Stimulated activated naive B cell treated with anti-CD40 and anti-IgM and Interleukin-4, amounts not matched to agents 10 μg/mL and 1 μg/mL and 100 μg/mL, for 72 hours (primary cell): ENCODE results near the gene ALOXE3.
"Not testable (repeated sequence)": the region's sequence is repeated elsewhere in the genome, so short reads cannot be mapped to it uniquely, and the experiment has no call there.

Experiments
- ATAC-seq, 2 donors: fragments of 150-1000 bp; cut with Tn5 transposase; replicated peaks; 2 replicates each; pipeline ENCODE4 v1.10.0; 2021; ENCODE audit warnings: moderate library complexity in 1 of 2
- DNase-seq: peaks from one replicate; pipeline ENCODE4 v3.0.0; 2021
- H3K27ac Mint-ChIP-seq: one replicate; pipeline ENCODE4 v1.8.0; 2022; ENCODE audit warnings: mild to moderate bottlenecking, mixed read lengths
- H3K27me3 Mint-ChIP-seq, 2 donors: one replicate each; pipeline ENCODE4 v1.8.0; 2022; ENCODE audit warnings: mixed read lengths in 2 of 2
- H3K36me3 Mint-ChIP-seq, 2 donors: one replicate each; pipeline ENCODE4 v1.8.0; 2022; ENCODE audit warnings: mixed read lengths in 2 of 2, mild to moderate bottlenecking in 1 of 2
- H3K4me1 Mint-ChIP-seq, 2 donors: one replicate each; pipeline ENCODE4 v1.8.0; 2022; ENCODE audit warnings: mixed read lengths in 2 of 2, mild to moderate bottlenecking in 1 of 2
- H3K4me3 Mint-ChIP-seq, 2 donors: one replicate each; pipeline ENCODE4 v1.8.0; 2022; ENCODE audit warnings: mild to moderate bottlenecking in 2 of 2, mixed read lengths in 2 of 2, moderate library complexity in 1 of 2
- H3K9me3 Mint-ChIP-seq, 2 donors: one replicate each; pipeline ENCODE4 v1.8.0; 2022; ENCODE audit warnings: mixed read lengths in 2 of 2, mild to moderate bottlenecking in 1 of 2

The ALOXE3 gene

DNA sequence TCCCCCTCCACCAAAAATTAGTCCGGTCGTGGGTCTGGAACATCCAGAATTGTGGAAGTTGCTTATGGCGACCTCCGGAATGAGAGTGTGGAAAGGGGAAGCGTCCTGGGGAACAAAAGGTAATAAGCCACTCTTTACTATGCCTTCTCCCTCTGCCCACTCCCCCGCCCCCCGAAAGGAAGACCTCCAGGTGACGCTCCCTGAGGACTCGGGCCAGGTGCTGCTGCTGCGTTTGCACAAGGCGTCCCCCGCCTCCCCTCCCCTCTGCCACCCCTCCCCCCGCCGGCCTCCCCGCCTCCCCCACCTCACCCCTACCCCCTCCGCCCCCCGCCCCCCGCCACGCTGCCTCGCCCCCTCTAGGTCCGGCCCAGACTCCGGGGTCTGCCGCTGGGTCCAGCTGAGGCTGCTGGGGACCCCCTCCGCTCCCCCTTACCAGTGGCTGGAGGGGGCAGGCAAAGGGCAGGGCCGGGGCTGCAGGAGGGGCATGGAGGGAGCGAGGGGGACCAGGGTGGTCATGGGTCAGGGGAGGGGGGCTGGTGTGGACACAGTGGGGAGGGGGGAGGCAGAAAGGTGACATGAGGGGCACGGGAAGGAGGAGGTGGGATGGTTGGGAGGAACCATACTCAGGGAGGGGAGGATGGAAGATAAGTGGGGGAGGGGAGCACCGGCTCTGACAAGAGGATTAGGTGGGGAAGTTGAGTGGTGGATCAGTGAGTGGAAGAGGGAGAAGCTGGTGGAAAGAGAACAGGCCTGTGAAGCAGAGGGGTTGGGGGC is 54.4 kb downstream of the ALOXE3 start:
- Mint-ChIP-seq H3K9me3 (no peaks in the 10 kb centered on the region), H3K27ac (peak overlapping the region; percentile 20), H3K4me3 (no peak overlapping the region), H3K36me3 (no peaks in the 10 kb centered on the region), H3K27me3 (peaks cover 51 to 53% of the 10 kb centered on the region in 2 donors), H3K4me1 (peaks cover 1 to 14% of the 10 kb centered on the region in 2 donors)
- ATAC-seq (no peak), DNase-seq (no peak)

DNA sequence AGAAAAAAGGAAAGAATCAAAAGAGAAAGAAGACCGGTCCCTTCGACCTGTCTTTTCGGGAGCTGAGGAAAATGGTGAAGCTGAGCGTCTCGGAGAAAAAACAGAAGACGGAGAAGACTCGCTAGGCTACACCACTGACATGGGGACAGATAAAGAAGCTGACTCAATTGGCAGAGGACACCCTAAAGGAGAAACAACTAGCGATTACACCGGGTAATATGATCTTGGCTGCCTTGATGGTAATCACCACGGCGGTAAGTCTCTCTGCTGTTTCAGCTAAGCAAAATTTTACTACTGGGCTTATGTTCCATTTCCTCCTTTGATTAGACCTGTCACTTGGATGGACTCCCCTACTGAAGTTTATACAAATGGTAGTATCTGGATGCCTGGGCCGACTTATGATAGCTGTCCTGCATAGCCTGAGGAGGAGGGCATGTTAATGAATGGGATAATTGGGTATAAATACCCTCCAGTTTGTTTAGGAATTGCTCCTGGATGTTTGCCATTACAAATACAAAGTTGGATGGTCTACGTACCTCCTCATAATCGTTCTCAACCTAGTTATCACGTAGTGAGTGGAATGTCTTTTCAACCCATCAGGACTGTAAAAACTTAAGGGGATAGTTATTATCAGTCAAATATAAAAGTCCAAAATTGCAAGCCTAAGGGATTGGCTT is 55.4 kb downstream of the ALOXE3 start:
- peaks cover 50 to 55% of the 10 kb centered on the region in 2 donors for H3K27me3 Mint-ChIP-seq
- H3K36me3 Mint-ChIP-seq = no peaks in the 10 kb centered on the region
- peaks cover 0 to 7% of the 10 kb centered on the region in 2 donors for H3K4me1 Mint-ChIP-seq
- H3K9me3 Mint-ChIP-seq = no peaks in the 10 kb centered on the region
- no peak for DNase-seq
- no peak overlapping the region for H3K4me3 Mint-ChIP-seq
- ATAC-seq = no peak
- peak overlapping the region; percentile 66 for H3K27ac Mint-ChIP-seq

GRCh38 chr17:8062435-8062806 is 55.9 kb downstream of the ALOXE3 start:
- ATAC-seq = no peak
- Mint-ChIP-seq H3K9me3 (no peaks in the 10 kb centered on the region), H3K27ac (peak overlapping the region; percentile 27), H3K36me3 (no peaks in the 10 kb centered on the region), H3K4me1 (peaks cover 0 to 9% of the 10 kb centered on the region in 2 donors), H3K27me3 (peaks cover 44 to 52% of the 10 kb centered on the region in 2 donors), H3K4me3 (no peak overlapping the region)
- DNase-seq = no peak

DNA sequence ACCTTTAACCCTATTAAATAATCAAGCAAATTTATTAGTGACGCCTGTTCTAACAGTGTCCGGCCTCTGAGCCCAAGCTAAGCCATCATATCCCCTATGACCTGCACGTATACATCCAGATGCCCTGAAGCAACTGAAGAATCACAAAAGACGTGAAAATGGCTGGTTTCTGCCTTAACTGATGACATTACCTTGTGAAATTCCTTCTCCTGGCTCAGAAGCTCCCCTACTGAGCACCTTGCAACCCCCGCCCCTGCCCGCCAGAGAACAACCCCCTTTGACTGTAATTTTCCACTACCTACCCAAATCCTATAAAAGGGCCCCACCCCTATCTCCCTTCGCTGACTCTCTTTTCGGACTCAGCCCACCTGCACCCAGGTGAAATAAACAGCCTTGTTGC is 56.5 kb downstream of the ALOXE3 start:
- not testable (repeated sequence) for ATAC-seq, H3K27ac Mint-ChIP-seq, H3K9me3 Mint-ChIP-seq, H3K36me3 Mint-ChIP-seq, H3K4me3 Mint-ChIP-seq, DNase-seq
- peaks cover 4 to 15% of the 10 kb centered on the region in 2 donors for H3K4me1 Mint-ChIP-seq
- peaks cover 44 to 52% of the 10 kb centered on the region in 2 donors for H3K27me3 Mint-ChIP-seq

GRCh38 chr17:8060274-8060673 is 58.0 kb downstream of the ALOXE3 start:
- H3K27me3 Mint-ChIP-seq = peaks cover 38 to 45% of the 10 kb centered on the region in 2 donors
- peak; percentile 55 for DNase-seq
- H3K4me3 Mint-ChIP-seq = no peak overlapping the region
- no peaks in the 10 kb centered on the region for H3K36me3 Mint-ChIP-seq
- H3K27ac Mint-ChIP-seq = peak overlapping the region; percentile 32
- H3K9me3 Mint-ChIP-seq = no peaks in the 10 kb centered on the region
- ATAC-seq = peak in 1 of 2 donors; percentile 24
- H3K4me1 Mint-ChIP-seq = peaks cover 15 to 29% of the 10 kb centered on the region in 2 donors

GRCh38 chr17:8059131-8059530 is 59.2 kb downstream of the ALOXE3 start:
- H3K27me3 Mint-ChIP-seq = peaks cover 28 to 35% of the 10 kb centered on the region in 2 donors
- H3K27ac Mint-ChIP-seq = no peak overlapping the region
- DNase-seq = no peak
- H3K9me3 Mint-ChIP-seq = no peaks in the 10 kb centered on the region
- peaks cover 15 to 35% of the 10 kb centered on the region in 2 donors for H3K4me1 Mint-ChIP-seq
- no peak overlapping the region for H3K4me3 Mint-ChIP-seq
- no peak for ATAC-seq
- H3K36me3 Mint-ChIP-seq = no peaks in the 10 kb centered on the region

DNA sequence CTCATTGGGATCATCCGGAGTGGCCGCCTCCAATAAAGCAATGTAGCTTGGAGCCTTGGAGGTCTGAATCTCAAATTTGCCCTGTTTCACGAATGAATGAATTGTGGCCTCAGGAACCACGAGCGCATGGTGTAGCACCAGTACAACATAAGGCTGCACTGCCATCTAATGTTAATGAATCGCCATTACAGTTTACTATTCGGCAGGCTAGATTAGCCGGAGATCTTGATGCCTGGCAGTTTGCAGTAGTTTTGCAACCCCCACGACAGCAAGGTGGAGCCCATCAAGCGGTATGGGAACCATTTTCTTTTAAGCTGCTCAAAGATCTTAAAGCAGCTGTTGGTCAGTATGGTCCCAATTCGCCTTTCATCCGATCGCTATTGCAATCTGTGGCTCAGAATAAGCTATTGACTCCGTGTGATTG is 60.6 kb downstream of the ALOXE3 start:
- H3K4me3 Mint-ChIP-seq = no peak overlapping the region
- peaks cover 15 to 31% of the 10 kb centered on the region in 2 donors for H3K4me1 Mint-ChIP-seq
- peaks cover 17 to 24% of the 10 kb centered on the region in 2 donors for H3K27me3 Mint-ChIP-seq
- no peak overlapping the region for H3K27ac Mint-ChIP-seq
- peak; percentile 65 to 72 for ATAC-seq
- DNase-seq = peak; percentile 53
- H3K36me3 Mint-ChIP-seq = no peaks in the 10 kb centered on the region
- no peaks in the 10 kb centered on the region for H3K9me3 Mint-ChIP-seq

- Mint-ChIP-seq H3K4me1 (peaks cover 15 to 28% of the 10 kb centered on the region in 2 donors), H3K36me3 (no peaks in the 10 kb centered on the region), H3K4me3 (no peak overlapping the region), H3K9me3 (no peaks in the 10 kb centered on the region), H3K27me3 (peaks cover 11 to 19% of the 10 kb centered on the region in 2 donors), H3K27ac (no peak overlapping the region)
- no peak for DNase-seq
- ATAC-seq = no peak
These were observed 61.2 kb downstream of the ALOXE3 start for GRCh38 chr17:8056976-8057625.

- Mint-ChIP-seq H3K4me3 (no peak overlapping the region), H3K4me1 (peaks cover 15 to 28% of the 10 kb centered on the region in 2 donors), H3K27ac (no peak overlapping the region), H3K36me3 (no peaks in the 10 kb centered on the region), H3K27me3 (peaks cover 6 to 12% of the 10 kb centered on the region in 2 donors), H3K9me3 (no peaks in the 10 kb centered on the region)
- DNase-seq (peak; percentile 52), ATAC-seq (peak; percentile 88 to 90)
These were observed 61.9 kb downstream of the ALOXE3 start for GRCh38 chr17:8056232-8056975.

DNA sequence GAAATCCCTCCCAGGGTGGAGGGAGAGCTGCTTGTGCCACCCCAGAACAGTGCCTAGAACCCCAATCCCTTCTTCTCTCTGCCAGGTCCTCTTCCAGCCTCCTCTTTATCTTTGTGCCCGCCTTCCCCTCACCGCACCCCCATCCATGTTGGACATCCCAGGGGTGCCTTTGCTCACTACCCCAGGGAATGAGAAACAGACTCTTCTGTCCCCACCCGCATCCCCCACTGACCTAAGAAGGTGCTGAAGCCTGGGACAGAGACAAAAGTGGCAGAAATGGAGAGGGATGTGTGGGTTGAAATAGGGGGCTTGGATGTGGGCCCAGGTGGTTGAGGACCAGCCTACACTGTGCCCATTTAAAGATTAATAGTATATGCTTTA is 62.5 kb downstream of the ALOXE3 start:
- Mint-ChIP-seq H3K4me1 (peaks cover 15 to 28% of the 10 kb centered on the region in 2 donors), H3K27ac (peak overlapping the region; percentile 25), H3K27me3 (peaks cover 6 to 7% of the 10 kb centered on the region in 2 donors), H3K9me3 (no peaks in the 10 kb centered on the region), H3K4me3 (peak overlapping the region in 1 of 2 donors; percentile 3), H3K36me3 (no peaks in the 10 kb centered on the region)
- no peak for ATAC-seq
- DNase-seq = no peak

DNA sequence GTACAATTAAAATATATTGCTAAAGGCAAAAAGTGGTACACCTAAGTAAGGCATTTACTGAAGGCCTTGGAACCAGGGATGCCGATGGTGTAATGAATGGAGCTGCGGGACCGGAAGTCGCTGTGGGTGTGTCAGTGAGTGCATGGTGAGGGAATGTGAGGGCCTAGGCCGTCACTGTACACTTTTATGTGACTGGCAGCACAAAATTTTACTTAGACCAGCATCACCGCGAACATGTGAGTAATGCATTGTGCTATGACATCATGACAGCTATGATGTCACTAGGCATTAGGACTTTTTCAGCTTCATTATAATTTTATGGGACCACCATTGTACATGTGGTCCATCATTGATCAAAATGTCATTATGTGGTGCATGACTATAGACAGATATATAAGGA is 64.7 kb downstream of the ALOXE3 start:
- no peak for ATAC-seq

DNA sequence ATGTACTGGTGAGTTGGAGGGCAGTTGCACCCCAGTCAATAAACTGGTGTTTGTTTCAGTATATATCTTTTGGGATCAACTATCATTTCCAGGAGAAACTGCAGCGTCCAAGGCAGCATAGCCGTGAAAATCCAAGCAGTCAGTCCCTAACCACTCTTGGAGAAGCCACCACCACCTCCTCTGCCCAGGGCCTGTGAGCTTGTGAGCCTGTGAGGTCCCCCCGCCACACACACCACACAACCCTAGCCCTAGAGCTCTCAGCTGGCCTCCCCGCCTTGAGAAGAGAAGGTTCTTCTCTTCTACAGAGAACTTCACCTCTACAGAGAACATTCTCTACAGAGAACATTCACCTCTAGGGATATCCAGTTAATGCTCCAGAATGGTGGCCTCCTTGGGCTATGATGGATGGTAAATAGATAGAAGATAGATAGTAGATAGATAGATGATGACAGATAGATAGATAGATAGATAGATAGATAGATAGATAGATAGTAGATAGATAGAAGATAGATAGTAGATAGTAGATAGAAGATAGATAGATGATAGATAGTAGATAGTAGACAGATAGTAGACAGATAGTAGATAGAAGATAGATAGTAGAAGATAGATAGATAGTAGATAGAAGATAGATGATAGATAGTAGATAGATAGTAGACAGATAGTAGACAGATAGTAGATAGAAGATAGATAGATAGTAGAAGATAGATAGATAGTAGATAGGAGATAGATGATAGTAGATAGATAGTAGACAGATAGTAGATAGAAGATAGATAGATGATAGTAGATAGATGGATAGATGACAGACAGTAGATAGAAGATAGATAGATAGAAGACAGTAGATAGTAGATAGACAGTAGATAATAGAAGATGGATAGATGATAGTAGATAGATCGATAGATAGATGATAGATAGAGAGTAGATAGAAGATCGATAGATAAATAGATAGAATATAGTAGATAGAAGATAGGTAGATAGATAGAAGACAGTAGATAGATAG is 65.8 kb downstream of the ALOXE3 start:
- H3K27ac Mint-ChIP-seq = no peak overlapping the region
- no peak for ATAC-seq
- H3K4me3 Mint-ChIP-seq = no peak overlapping the region
- no peaks in the 10 kb centered on the region for H3K36me3 Mint-ChIP-seq
- H3K9me3 Mint-ChIP-seq = no peaks in the 10 kb centered on the region
- H3K4me1 Mint-ChIP-seq = peaks cover 15 to 27% of the 10 kb centered on the region in 2 donors
- DNase-seq = no peak
- no peaks in the 10 kb centered on the region for H3K27me3 Mint-ChIP-seq

More for the DNA sequence above, 64.7 kb downstream of the ALOXE3 start:
- H3K4me1 Mint-ChIP-seq = peaks cover 15 to 28% of the 10 kb centered on the region in 2 donors
- H3K4me3 Mint-ChIP-seq = no peak overlapping the region
- no peaks in the 10 kb centered on the region for H3K36me3 Mint-ChIP-seq
- no peaks in the 10 kb centered on the region for H3K9me3 Mint-ChIP-seq
- no peaks in the 10 kb centered on the region for H3K27me3 Mint-ChIP-seq
- no peak overlapping the region for H3K27ac Mint-ChIP-seq
- DNase-seq = no peak

GRCh38 chr17:8051831-8052230 is 66.5 kb downstream of the ALOXE3 start:
- ATAC-seq (no peak), DNase-seq (no peak)
- Mint-ChIP-seq H3K4me1 (peaks cover 11 to 20% of the 10 kb centered on the region in 2 donors), H3K36me3 (no peaks in the 10 kb centered on the region), H3K27me3 (peaks cover 2% of the 10 kb centered on the region in 2 donors), H3K9me3 (no peaks in the 10 kb centered on the region), H3K4me3 (no peak overlapping the region), H3K27ac (no peak overlapping the region)
